Kidney capillary endothelial cell (primary cell): ENCODE measurements around the gene RNF225.
"Not testable (repeated sequence)": the region's sequence is repeated elsewhere in the genome, so short reads cannot be mapped to it uniquely, and the experiment has no call there.

ENCODE experiments used
- DNase-seq: peaks from one replicate; pipeline ENCODE4 v3.0.0-alpha.2; 2018; ENCODE audit warnings: low spot score

Gene RNF225

GRCh38 chr19:58409010-58409790 is 13.7 kb downstream of the RNF225 start:
- DNase-seq, result no peak

- DNase-seq, result no peak
Observed at GRCh38 chr19:58416604-58417003, 21.1 kb downstream of the RNF225 start.

DNA sequence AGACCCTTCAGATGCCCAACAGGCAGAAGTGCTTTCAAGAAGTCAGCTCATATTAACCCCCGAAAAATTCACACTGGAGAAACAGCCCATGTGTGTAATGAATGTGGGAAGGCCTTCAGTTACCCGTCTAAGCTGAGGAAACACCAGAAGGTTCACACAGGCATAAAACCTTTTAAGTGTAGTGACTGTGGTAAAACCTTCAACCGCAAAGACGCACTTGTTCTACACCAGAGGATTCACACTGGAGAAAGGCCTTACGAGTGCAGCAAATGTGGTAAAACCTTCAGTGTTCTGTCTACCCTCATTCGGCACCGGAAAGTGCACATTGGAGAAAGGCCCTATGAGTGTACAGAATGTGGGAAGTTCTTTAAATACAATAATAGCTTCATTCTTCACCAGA is 21.6 kb downstream of the RNF225 start:
- DNase-seq, result no peak

- no peak for DNase-seq
Observed at GRCh38 chr19:58428617-58429016, 33.2 kb downstream of the RNF225 start.

DNA sequence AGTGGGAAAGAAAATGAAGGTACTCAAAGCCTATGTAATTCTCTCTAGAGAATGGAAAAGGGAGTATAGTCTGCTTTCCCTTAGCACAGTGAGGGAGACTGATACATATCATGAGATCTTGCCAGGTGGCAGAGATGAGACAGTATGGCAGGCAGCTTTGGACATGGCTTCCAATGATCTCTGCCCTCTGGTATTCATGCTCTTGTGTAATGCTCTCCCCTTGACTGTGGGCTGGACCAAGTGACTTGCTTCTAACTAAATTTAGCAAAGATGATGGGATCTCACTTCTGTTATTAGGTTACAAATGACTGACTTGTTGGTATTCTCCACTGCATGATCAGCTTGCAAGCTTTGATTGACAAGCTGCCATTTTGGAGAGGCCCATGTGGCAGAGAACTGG is 34.3 kb downstream of the RNF225 start:
- DNase-seq, result no peak

- DNase-seq, result no peak
Observed at GRCh38 chr19:58434217-58434616, 38.8 kb downstream of the RNF225 start.

DNA sequence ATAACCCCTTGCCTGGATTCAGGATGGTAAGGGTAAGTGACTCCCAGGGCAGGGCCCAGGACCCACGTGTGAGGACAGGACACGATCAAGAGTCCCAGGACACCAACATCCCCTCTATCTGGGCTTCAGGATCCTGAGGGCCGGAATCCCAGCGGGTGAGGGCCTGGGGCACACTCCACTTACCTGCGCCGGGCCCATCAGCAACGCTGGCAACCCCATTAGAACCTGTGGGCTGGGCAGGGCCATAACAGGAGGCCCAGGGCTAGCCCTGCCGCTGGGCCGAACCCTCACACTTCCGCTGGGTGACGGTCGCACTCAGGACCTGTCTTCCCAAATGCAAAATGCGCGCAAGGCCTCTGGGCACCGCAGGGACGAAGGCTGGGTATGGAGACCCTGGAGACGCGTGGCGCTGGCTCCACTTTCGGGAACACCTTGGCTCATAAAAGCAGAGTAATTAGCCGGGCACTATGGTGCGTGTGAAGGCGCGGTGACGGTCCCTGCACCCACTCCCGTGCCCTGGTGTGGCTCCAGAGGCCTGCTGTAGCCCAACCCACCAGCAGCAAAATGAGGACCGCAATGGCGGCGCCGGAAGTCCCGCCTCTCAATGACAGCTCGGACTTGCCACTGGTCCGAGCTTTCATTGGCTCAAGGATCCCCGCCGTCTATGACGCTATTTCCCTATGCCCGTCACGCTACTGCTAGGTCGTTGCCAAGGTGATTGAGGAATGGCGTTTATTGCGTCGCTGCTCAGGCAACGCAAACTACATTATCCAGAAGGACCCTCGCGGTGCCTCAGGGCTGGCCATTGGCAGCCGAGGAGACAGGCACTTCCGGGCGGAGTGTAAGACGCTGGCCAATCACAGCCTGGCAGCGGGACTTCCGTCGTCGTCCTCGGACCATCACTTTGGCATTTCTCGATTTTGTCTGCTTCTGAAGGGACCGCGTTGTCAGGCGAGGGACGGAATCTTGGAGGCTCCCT is 44.4 kb downstream of the RNF225 start, which contains the start of gene ZNF132:
Gene ZNF132, minus strand, starts transcription at position 578 of the 979 bp plus-strand sequence. Its CDS starts 332 bp downstream, at position 246.
- peak; percentile 99 for DNase-seq

DNA sequence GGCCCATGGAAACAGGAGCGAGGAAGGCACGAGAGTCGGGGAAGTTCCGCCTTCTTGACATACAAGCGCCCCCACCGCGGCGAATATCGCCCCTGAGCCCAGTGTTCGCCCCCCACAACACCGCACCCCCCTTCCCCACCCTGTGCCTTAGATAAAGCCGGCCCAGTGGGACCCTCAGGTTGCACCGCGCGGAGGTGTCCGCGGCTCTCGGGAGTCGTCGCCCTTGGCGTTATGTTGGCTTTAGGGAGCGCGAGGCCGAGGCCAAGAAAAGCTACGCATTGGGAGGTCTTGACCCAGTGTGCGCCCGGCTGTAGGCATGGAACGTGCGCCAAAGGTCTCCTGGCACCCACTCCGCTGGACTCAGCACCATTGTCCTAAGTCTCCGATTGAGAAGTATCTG is 45.1 kb downstream of the RNF225 start:
- no peak for DNase-seq

- not testable (repeated sequence) for DNase-seq
Observed at GRCh38 chr19:58442986-58443385, 47.5 kb downstream of the RNF225 start.
